Neural cell (in vitro differentiated cells): ENCODE data around the gene NDUFS7. TPM values are rescaled to one million over a fixed set of nuclear protein-coding genes. Genes with fewer than 3 reads are reported as not detected.

Experiments used
- H2AFZ ChIP-seq: fragments of 200-600, 300-800 bp; sonication (generic), shearing (Covaris generic); 2 replicates; pipeline ENCODE4 v1.6.0; 2014; ENCODE audit warnings: low read depth, mild to moderate bottlenecking, antibody characterized with exemption, low read length, moderate library complexity
- H3F3A ChIP-seq: fragments of 200-600 bp; shearing (Covaris generic); 2 replicates; pipeline ENCODE4 v1.6.1; 2016; ENCODE audit warnings: mild to moderate bottlenecking, moderate library complexity, mixed read lengths, antibody characterized with exemption, low read length; ENCODE audit not compliant: insufficient read depth, poor library complexity, severe bottlenecking
- H3K27ac ChIP-seq: fragments of 200-600, 300-800 bp; sonication (generic), shearing (Covaris generic); 2 replicates; pipeline ENCODE4 v1.5.1; 2014; ENCODE audit warnings: mild to moderate bottlenecking, low read length, moderate library complexity
- H3K27me3 ChIP-seq: fragments of 300-800, 200-600 bp; sonication (generic), shearing (Covaris generic); 2 replicates; pipeline ENCODE4 v1.6.0; 2014; ENCODE audit warnings: mild to moderate bottlenecking, low read depth, low read length, moderate library complexity; ENCODE audit not compliant: insufficient read depth
- H3K36me3 ChIP-seq: fragments of 300-800, 200-600 bp; sonication (generic), shearing (Covaris generic); 2 replicates; pipeline ENCODE4 v1.5.1; 2014; ENCODE audit warnings: mild to moderate bottlenecking, antibody characterized with exemption, low read length, moderate library complexity; ENCODE audit not compliant: insufficient read depth
- H3K4me2 ChIP-seq: fragments of 300-800, 200-600 bp; sonication (generic), shearing (Covaris generic); 2 replicates; pipeline ENCODE4 v1.6.0; 2014; ENCODE audit warnings: mild to moderate bottlenecking, low read length
- H3K4me3 ChIP-seq: fragments of 300-800, 200-600 bp; sonication (generic), shearing (Covaris generic); 2 replicates; pipeline ENCODE4 v1.5.1; 2014; ENCODE audit warnings: mild to moderate bottlenecking, low read length, moderate library complexity
- H3K79me2 ChIP-seq: fragments of 200-600 bp; shearing (Covaris generic); replicated peaks from 2 replicates; pipeline ENCODE4 v1.6.0; 2014; ENCODE audit warnings: mild to moderate bottlenecking, low read length, moderate library complexity; ENCODE audit not compliant: insufficient read depth
- H3K9ac ChIP-seq: fragments of 300-800, 200-600 bp; sonication (generic), shearing (Covaris generic); 2 replicates; pipeline ENCODE4 v1.6.1; 2016; ENCODE audit warnings: mild to moderate bottlenecking, low read length, mixed read lengths
- H3K9me2 ChIP-seq: fragments of 200-600 bp; shearing (Covaris generic); 2 replicates; pipeline ENCODE4 v1.6.1; 2016; ENCODE audit warnings: mild to moderate bottlenecking, low read length, mixed read lengths; ENCODE audit not compliant: insufficient read depth
- H3K9me3 ChIP-seq: fragments of 200-600, 300-800 bp; sonication (generic), shearing (Covaris generic); 2 replicates; pipeline ENCODE4 v1.6.1; 2016; ENCODE audit warnings: mild to moderate bottlenecking, mixed run types, low read length, moderate library complexity, mixed read lengths
- H4K20me1 ChIP-seq: fragments of 200-600 bp; shearing (Covaris generic); 2 replicates; pipeline ENCODE4 v1.6.1; 2016; ENCODE audit warnings: mild to moderate bottlenecking, mixed run types; ENCODE audit not compliant: insufficient read depth
- CTCF ChIP-seq: fragments of 450-650 bp; IDR thresholded peaks from 2 replicates; pipeline ENCODE4 v1.5.1; 2014; ENCODE audit warnings: antibody characterized with exemption, mild to moderate bottlenecking, moderate library complexity; ENCODE audit not compliant: poor library complexity, severe bottlenecking
- EP300 ChIP-seq: fragments of 450-650 bp; conservative IDR thresholded peaks from 2 replicates; pipeline ENCODE4 v1.6.1; 2014; ENCODE audit warnings: antibody characterized with exemption, mild to moderate bottlenecking, moderate library complexity; ENCODE audit not compliant: poor library complexity, severe bottlenecking
- EZH2 ChIP-seq: fragments of 200-600, 300-800 bp; shearing (Covaris generic), sonication (generic); IDR thresholded peaks from 2 replicates; pipeline ENCODE4 v1.6.1; 2014; ENCODE audit warnings: antibody characterized with exemption, low read length, borderline replicate concordance, mild to moderate bottlenecking; ENCODE audit not compliant: insufficient read depth, poor library complexity, severe bottlenecking
- MXI1 ChIP-seq: fragments of 450-650 bp; conservative IDR thresholded peaks from 2 replicates; pipeline ENCODE4 v1.6.1; 2014; ENCODE audit warnings: antibody characterized with exemption, mild to moderate bottlenecking; ENCODE audit not compliant: poor library complexity, severe bottlenecking
- POLR2AphosphoS5 ChIP-seq: IDR thresholded peaks from 2 replicates; pipeline ENCODE4 v1.6.1; 2012
- RAD21 ChIP-seq: fragments of 450-650 bp; conservative IDR thresholded peaks from 2 replicates; pipeline ENCODE4 v1.6.1; 2014; ENCODE audit warnings: antibody characterized with exemption, mild to moderate bottlenecking, moderate library complexity
- REST ChIP-seq: IDR thresholded peaks from 2 replicates; pipeline ENCODE4 v1.6.1; 2012; ENCODE audit warnings: borderline replicate concordance
- SMC3 ChIP-seq: fragments of 450-650 bp; conservative IDR thresholded peaks from 2 replicates; pipeline ENCODE4 v1.6.1; 2014; ENCODE audit warnings: antibody characterized with exemption, mild to moderate bottlenecking, moderate library complexity; ENCODE audit not compliant: poor library complexity
- TAF1 ChIP-seq: IDR thresholded peaks from 2 replicates; pipeline ENCODE4 v1.6.1; 2012; ENCODE audit warnings: low read depth
- polyA plus RNA-seq: library from polyadenylated mRNA; depleted of rRNA; stranded (reverse); fragments of >200 nt; gene quantifications from 2 replicates; pipeline ENCODE4 v1.2.3, GENCODE V29; 2014

The NDUFS7 gene
- polyA plus RNA-seq, 1 donor from 2014 or later: 196 TPM

GRCh38 chr19:1349211-1349610, 34.5 kb upstream of the NDUFS7 start:
- Histone ChIP-seq H3K27me3 (no peaks in the 10 kb centered on the region), H3K4me3 (no peak overlapping the region), H2AFZ (no peak overlapping the region), H3K4me2 (no peak overlapping the region), H3K9me3 (no peaks in the 10 kb centered on the region), H3K27ac (no peak overlapping the region), H3K9ac (no peak overlapping the region), H3K79me2 (no peaks in the 10 kb centered on the region), H4K20me1 (no peaks in the 10 kb centered on the region), H3K9me2 (no peaks in the 10 kb centered on the region), H3K36me3 (no peaks in the 10 kb centered on the region), H3F3A (no peaks in the 10 kb centered on the region)
- TF ChIP-seq EZH2 (no peak), CTCF (no peak), REST (no peak), EP300 (no peak), SMC3 (no peak), POLR2AphosphoS5 (no peak)

GRCh38 chr19:1350867-1351266, 32.8 kb upstream of the NDUFS7 start:
- H3K27ac ChIP-seq: peak overlapping the region; percentile 68
- H3K9me3 ChIP-seq: no peaks in the 10 kb centered on the region
- H3K36me3 ChIP-seq: no peaks in the 10 kb centered on the region
- no peaks in the 10 kb centered on the region for H4K20me1 ChIP-seq
- H3K4me3 ChIP-seq: no peak overlapping the region
- no peaks in the 10 kb centered on the region for H3F3A ChIP-seq
- no peaks in the 10 kb centered on the region for H3K27me3 ChIP-seq
- no peak overlapping the region for H2AFZ ChIP-seq
- H3K9ac ChIP-seq: peak overlapping the region; percentile 52
- peaks cover 3% of the 10 kb centered on the region for H3K79me2 ChIP-seq
- no peak overlapping the region for H3K4me2 ChIP-seq
- no peaks in the 10 kb centered on the region for H3K9me2 ChIP-seq
- no peak for TF ChIP-seq MXI1
- no peak for TF ChIP-seq CTCF
- TF ChIP-seq SMC3: no peak
- no peak for TF ChIP-seq RAD21
- no peak for TF ChIP-seq EP300
- TF ChIP-seq TAF1: no peak
- TF ChIP-seq EZH2: no peak
- TF ChIP-seq POLR2AphosphoS5: no peak
- no peak for TF ChIP-seq REST
